Activated CD4-positive, alpha-beta memory T cell treated with anti-CD3 and anti-CD28 coated beads, Interleukin-2, amount 10 ng/mL, durations not matched to agents 7 days and 5 days (primary cell): ENCODE results near the gene CERT1. TPM values are rescaled to one million over a fixed set of nuclear protein-coding genes. Genes with fewer than 3 reads are reported as not detected.
A peak's percentile ranks its signal among the peaks of the same experiment; 100 is the strongest.
"Not testable (repeated sequence)": the region's sequence is repeated elsewhere in the genome, so short reads cannot be mapped to it uniquely, and the experiment has no call there.

Experiments
- CTCF ChIA-PET: fragments of 350-600 bp; sonication (Branson Sonifier 250); formaldehyde crosslinking; loops from one replicate; lab custom pipeline; 2021; ENCODE audit warnings: antibody characterized with exemption, inconsistent platforms; lab: Charles Lee
- POLR2A ChIA-PET: fragments of 350-600 bp; sonication (Branson Sonifier 250); formaldehyde crosslinking; loops from one replicate; lab custom pipeline; 2021; ENCODE audit warnings: antibody characterized with exemption; lab: Charles Lee
- DNase-seq: peaks from one replicate; pipeline ENCODE4 v3.0.0-alpha.2; 2020
- H3K27ac Mint-ChIP-seq: one replicate; pipeline ENCODE4 v1.8.0; 2021; ENCODE audit warnings: mild to moderate bottlenecking, mixed read lengths
- H3K27me3 Mint-ChIP-seq: one replicate; pipeline ENCODE4 v1.8.0; 2021; ENCODE audit warnings: mixed read lengths
- H3K36me3 Mint-ChIP-seq: one replicate; pipeline ENCODE4 v1.8.0; 2021; ENCODE audit warnings: low read depth, mixed read lengths
- H3K4me1 Mint-ChIP-seq: one replicate; pipeline ENCODE4 v1.8.0; 2021; ENCODE audit warnings: mixed read lengths
- H3K4me3 Mint-ChIP-seq: one replicate; pipeline ENCODE4 v1.8.0; 2021; ENCODE audit warnings: mild to moderate bottlenecking, mixed read lengths
- H3K9me3 Mint-ChIP-seq: one replicate; pipeline ENCODE4 v1.8.0; 2021; ENCODE audit warnings: mixed read lengths
- total RNA-seq, 2 experiments: library from RNA; stranded (reverse); gene quantifications; one replicate each; pipeline ENCODE4 v1.2.3, GENCODE V29; 2021

The CERT1 gene
- total RNA-seq, 2 experiments from 2014 or later: 36.2 to 39.7 TPM

DNA sequence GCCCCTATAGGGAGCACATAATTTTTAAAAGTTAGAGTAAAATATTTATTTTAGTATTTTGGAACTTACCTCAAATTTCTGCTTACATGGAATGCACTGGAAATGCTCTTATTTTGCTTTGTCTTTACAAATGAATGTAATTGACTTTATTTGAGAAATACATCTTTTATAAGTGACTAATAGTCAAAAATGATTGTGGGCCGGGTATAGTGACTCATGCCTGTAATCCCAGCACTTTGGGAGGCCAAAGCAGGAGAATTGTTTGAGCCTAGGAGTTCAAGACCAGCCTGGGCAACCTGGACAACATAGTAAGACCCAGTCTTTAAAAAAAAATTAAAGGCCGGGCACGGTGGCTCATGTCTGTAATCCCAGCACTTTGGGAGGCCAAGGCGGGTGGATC is 168.6 kb downstream of the CERT1 start:
- Mint-ChIP-seq H3K4me3 (no peak overlapping the region), H3K4me1 (peaks cover 36% of the 10 kb centered on the region), H3K9me3 (no peaks in the 10 kb centered on the region), H3K27me3 (no peaks in the 10 kb centered on the region), H3K36me3 (peaks cover 58% of the 10 kb centered on the region), H3K27ac (no peak overlapping the region)
- ChIA-PET CTCF (interaction anchor here (0.9 kb wide), 1 partner anchor 107 kb away, joined by 3 read pairs; no protein-coding TSS in a partner anchor), POLR2A (no interaction called here)
- no peak for DNase-seq

GRCh38 chr5:75341934-75342333 is 169.5 kb downstream of the CERT1 start:
- CTCF ChIA-PET: interaction anchor here (0.6 to 1.3 kb wide), 7 partner anchors 8 to 767 kb away, joined by 3 to 4 read pairs (median 3); no protein-coding TSS in a partner anchor
- Mint-ChIP-seq H3K9me3 (no peaks in the 10 kb centered on the region), H3K36me3 (peaks cover 55% of the 10 kb centered on the region)

DNA sequence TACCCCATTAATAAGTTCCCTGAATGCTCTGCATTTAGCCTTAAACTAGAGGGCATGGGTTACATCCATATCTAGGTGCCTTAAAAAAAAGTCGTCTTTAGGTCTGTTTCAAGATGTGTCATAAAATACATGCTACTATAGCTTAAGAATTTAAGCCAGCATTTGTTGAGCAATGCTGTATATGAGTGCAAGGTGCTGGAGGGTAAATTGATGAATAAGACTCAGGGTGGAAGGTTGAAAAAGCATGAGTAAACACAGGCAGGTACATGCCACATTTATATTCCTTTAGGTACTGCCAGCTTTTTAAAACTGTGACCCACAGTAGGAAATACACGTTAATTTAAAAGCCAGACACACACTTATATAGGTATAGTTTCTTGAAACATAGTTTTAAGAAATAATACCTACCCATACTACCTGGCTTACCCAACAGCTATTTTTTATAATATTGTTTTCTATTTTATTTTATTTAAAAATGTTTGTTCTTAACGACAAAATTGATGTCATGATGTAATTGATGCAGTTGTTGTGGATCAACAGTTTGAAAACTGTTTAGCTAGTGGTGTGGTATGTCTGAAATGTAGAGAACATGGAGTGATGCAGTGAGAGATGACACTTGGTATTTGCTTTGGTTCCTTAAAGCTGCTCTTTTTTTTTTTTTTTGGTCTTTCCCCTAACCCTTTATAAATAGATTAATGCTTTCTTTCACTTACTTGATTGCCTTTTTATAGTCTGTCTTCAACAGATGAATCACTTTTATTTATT is 170.5 kb downstream of the CERT1 start:
- CTCF ChIA-PET: interaction anchor here (0.6 to 1.6 kb wide), 8 partner anchors 9 to 766 kb away, joined by 3 to 4 read pairs (median 4); partner anchors contain the start of gene POLK
- H3K4me3 Mint-ChIP-seq: no peak overlapping the region

More at GRCh38 chr5:75341934-75342333, 169.5 kb downstream of the CERT1 start:
- DNase-seq: no peak
- POLR2A ChIA-PET: interaction anchor here (1.0 to 1.7 kb wide), 2 partner anchors 9 to 11 kb away, joined by 3 to 4 read pairs; no protein-coding TSS in a partner anchor
- peaks cover 38% of the 10 kb centered on the region for H3K4me1 Mint-ChIP-seq
- no peaks in the 10 kb centered on the region for H3K27me3 Mint-ChIP-seq
- no peak overlapping the region for H3K4me3 Mint-ChIP-seq
- H3K27ac Mint-ChIP-seq: no peak overlapping the region

DNA sequence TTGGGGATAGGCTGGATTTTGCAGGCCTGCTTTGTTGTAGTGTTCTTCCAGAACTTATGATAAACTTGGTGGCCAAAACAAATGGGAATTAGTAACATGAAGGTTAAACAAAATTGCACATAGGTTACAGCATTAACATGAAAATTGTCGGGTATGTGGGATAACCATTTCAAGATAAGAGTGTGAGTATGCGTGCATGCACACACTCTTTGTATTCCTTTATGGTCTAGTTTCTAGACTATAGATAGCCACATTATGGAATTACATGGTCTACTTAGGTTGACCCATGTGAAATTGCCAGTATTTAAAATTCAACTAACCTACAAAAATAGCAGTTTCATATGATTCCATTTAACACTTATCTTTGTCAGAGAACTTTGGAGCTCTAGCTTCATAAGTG is 173.0 kb downstream of the CERT1 start:
- peaks cover 31% of the 10 kb centered on the region for H3K36me3 Mint-ChIP-seq
- H3K4me3 Mint-ChIP-seq: no peak overlapping the region
- no peak for DNase-seq
- H3K4me1 Mint-ChIP-seq: peaks cover 38% of the 10 kb centered on the region
- H3K27me3 Mint-ChIP-seq: no peaks in the 10 kb centered on the region
- no peak overlapping the region for H3K27ac Mint-ChIP-seq
- H3K9me3 Mint-ChIP-seq: no peaks in the 10 kb centered on the region
- POLR2A ChIA-PET: interaction anchor here (1.4 kb wide), 1 partner anchor 13 kb away, joined by 5 read pairs; no protein-coding TSS in a partner anchor
- CTCF ChIA-PET: interaction anchor here (0.6 to 2.5 kb wide), 2 partner anchors 101 to 194 kb away, joined by 3 to 35 read pairs; partner anchors contain the start of gene ANKRD31

More for the DNA sequence above, 170.5 kb downstream of the CERT1 start:
- H3K36me3 Mint-ChIP-seq: peaks cover 48% of the 10 kb centered on the region
- H3K27me3 Mint-ChIP-seq: no peaks in the 10 kb centered on the region
- H3K27ac Mint-ChIP-seq: no peak overlapping the region
- DNase-seq: no peak
- POLR2A ChIA-PET: interaction anchor here (0.9 to 1.7 kb wide), 3 partner anchors 10 to 169 kb away, joined by 3 to 4 read pairs (median 3); no protein-coding TSS in a partner anchor
- H3K9me3 Mint-ChIP-seq: no peaks in the 10 kb centered on the region
- H3K4me1 Mint-ChIP-seq: peaks cover 38% of the 10 kb centered on the region

GRCh38 chr5:75337366-75338021 is 173.9 kb downstream of the CERT1 start:
- no peaks in the 10 kb centered on the region for H3K27me3 Mint-ChIP-seq
- DNase-seq: peak; percentile 51
- no peaks in the 10 kb centered on the region for H3K9me3 Mint-ChIP-seq
- H3K4me3 Mint-ChIP-seq: no peak overlapping the region
- ChIA-PET CTCF (interaction anchor here (0.7 to 2.5 kb wide), 10 partner anchors 9 to 380 kb away, joined by 3 to 35 read pairs (median 4); partner anchors contain the start of genes ANKRD31 and POC5), POLR2A (interaction anchor here (0.5 to 2.0 kb wide), 16 partner anchors 13 to 1586 kb away, joined by 3 to 31 read pairs (median 4); partner anchors contain the start of genes ANKRD31, CERT1, GFM2 and NSA2)
- peaks cover 38% of the 10 kb centered on the region for H3K4me1 Mint-ChIP-seq
- H3K36me3 Mint-ChIP-seq: peaks cover 29% of the 10 kb centered on the region
- no peak overlapping the region for H3K27ac Mint-ChIP-seq

GRCh38 chr5:75336615-75337336 is 174.7 kb downstream of the CERT1 start, which contains the start of gene HMGCR:
TSS of gene HMGCR (plus strand) at chr5:75337220. CDS start at chr5:75342606, 5,386 bp downstream.
- peak; percentile 98 for DNase-seq
- H3K4me1 Mint-ChIP-seq: peaks cover 35% of the 10 kb centered on the region
- no peaks in the 10 kb centered on the region for H3K9me3 Mint-ChIP-seq
- ChIA-PET POLR2A (interaction anchor here (0.6 to 2.0 kb wide), 16 partner anchors 14 to 994 kb away, joined by 3 to 31 read pairs (median 4); partner anchors contain the start of genes ANKRD31, CERT1, GFM2 and NSA2), CTCF (interaction anchor here (0.7 to 2.5 kb wide), 10 partner anchors 9 to 380 kb away, joined by 3 to 35 read pairs (median 4); partner anchors contain the start of genes ANKRD31 and POC5)
- no peak within 1 kb of the TSS for H3K4me3 Mint-ChIP-seq
- no peak within 1 kb of the TSS for H3K27ac Mint-ChIP-seq
- H3K27me3 Mint-ChIP-seq: no peaks in the 10 kb centered on the region
- peaks cover 27% of the 10 kb centered on the region for H3K36me3 Mint-ChIP-seq

DNA sequence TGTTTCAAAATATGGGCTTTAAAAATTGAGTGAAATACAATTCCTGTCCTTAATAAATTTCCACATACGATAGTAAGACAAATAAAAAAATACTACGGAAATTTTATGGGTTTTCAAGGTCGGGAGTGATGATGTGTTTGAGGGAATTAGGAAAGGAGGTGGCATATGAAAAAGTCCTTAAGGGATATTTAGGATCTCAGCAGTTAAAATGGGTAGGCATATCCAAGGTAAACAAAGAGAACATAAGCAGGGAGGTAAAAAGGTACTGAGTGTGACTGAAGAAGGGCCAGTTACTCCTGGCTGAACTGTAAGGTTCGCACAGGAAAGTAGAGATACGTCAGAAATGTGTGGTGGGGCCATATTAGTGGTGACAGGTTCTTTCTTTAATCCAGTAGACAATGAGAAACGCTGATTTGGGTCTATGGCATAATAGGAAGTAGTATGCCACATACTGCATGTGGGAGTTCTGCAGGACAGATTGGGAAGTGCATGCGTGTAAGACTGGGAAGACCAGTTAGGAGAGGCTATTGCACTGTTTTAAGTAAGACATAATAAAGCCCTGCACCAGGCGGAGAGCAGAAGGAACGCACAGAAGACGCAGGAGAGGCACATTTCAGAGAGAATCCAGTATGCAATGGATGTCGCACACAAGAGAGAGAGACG is 175.3 kb downstream of the CERT1 start:
- Mint-ChIP-seq H3K4me1 (peaks cover 29% of the 10 kb centered on the region), H3K27ac (no peak overlapping the region), H3K9me3 (no peaks in the 10 kb centered on the region), H3K4me3 (no peak overlapping the region), H3K27me3 (no peaks in the 10 kb centered on the region), H3K36me3 (peaks cover 27% of the 10 kb centered on the region)
- ChIA-PET POLR2A (interaction anchor here (1.0 to 2.0 kb wide), 8 partner anchors 15 to 401 kb away, joined by 4 to 31 read pairs (median 12); partner anchors contain the start of genes ANKRD31, CERT1, POC5 and POLK), CTCF (interaction anchor here (1.1 to 2.5 kb wide), 6 partner anchors 8 to 355 kb away, joined by 3 to 35 read pairs (median 7); partner anchors contain the start of gene ANKRD31)
- no peak for DNase-seq

DNA sequence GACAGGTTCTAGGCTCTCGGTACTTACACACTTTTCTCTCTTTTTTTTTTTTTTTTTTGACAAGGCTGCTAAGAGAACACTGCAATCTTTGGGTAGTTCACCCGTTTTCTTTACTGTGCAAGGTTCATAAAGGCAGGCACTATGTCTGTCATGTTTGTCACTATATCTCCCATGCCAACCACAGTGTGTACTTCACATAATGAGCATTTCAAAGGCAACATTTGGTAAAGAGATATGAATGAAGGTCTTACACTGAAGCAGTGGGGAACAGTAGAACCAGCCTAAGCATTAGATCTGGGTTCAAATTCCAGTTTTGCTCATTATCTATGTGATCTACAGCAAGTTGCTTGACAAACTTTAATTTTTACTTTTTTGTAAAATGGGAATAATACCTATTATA is 175.9 kb downstream of the CERT1 start:
- Mint-ChIP-seq H3K4me1 (peaks cover 25% of the 10 kb centered on the region), H3K9me3 (no peaks in the 10 kb centered on the region), H3K4me3 (no peak overlapping the region), H3K27me3 (no peaks in the 10 kb centered on the region), H3K36me3 (peaks cover 24% of the 10 kb centered on the region), H3K27ac (no peak overlapping the region)
- CTCF ChIA-PET: no interaction called here
- POLR2A ChIA-PET: no interaction called here
- DNase-seq: no peak

DNA sequence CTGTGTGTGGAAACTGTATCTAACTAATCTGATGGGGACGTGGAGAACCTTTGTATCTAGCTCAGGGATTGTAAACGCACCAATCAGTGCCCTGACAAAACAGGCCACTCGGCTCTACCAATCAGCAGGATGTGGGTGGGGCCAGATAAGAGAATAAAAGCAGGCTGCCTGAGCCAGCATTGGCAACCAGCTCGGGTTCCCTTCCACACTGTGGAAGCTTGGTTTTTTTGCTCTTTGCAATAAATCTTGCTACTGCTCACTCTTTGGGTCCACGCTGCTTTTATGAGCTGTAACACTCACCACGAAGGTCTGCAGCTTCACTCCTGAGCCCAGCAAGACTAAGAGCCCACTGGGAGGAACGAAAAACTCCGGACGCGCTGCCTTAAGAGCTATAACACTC is 177.0 kb downstream of the CERT1 start:
- Mint-ChIP-seq H3K4me1 (peaks cover 17% of the 10 kb centered on the region), H3K36me3 (peaks cover 15% of the 10 kb centered on the region)
- DNase-seq, H3K9me3 Mint-ChIP-seq, H3K4me3 Mint-ChIP-seq, POLR2A ChIA-PET, H3K27ac Mint-ChIP-seq, CTCF ChIA-PET, H3K27me3 Mint-ChIP-seq: not testable (repeated sequence)

- DNase-seq, H3K27me3 Mint-ChIP-seq, H3K9me3 Mint-ChIP-seq, POLR2A ChIA-PET, H3K4me3 Mint-ChIP-seq, H3K27ac Mint-ChIP-seq, CTCF ChIA-PET: not testable (repeated sequence)
- Mint-ChIP-seq H3K4me1 (peaks cover 13% of the 10 kb centered on the region), H3K36me3 (peaks cover 13% of the 10 kb centered on the region)
These were observed 177.7 kb downstream of the CERT1 start for GRCh38 chr5:75333759-75334158.
